ENCODE data around the gene WNT7B. TPM values are rescaled to one million over a fixed set of nuclear protein-coding genes. Genes with fewer than 3 reads are reported as not detected.

The WNT7B gene
- total and polyA plus RNA-seq, 10 of the 15 experiments (the other 5 are each of a cell fraction or from before 2014, with no cell fraction given) = 0.12 TPM; not detected in 9

DNA sequence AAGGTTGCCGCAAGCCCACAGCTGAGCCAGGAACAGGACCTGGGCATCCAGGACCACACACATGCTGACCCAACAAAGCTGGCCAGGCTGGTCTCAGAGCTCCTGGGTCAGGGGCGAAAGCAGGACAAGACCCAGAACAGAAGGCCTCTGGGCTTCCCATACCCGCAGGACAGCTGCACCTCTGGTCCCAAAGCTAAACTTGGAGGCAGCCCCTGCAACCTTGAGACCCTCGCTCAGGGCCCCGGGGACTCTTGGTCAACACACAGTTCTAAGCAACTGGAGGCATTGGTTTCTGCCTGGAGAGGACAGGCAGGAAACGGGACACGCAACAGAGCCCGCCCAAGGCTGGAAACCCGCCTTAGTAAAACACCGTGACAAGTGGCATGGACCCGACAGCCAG lies 11.4 kb downstream of the WNT7B start:
- 59% methylated on average over 11 of the region's 11 CpGs for WGBS (ENCODE audit: insufficient coverage, insufficient replicate concordance, low lambda C conversion rate, missing lambda C conversion rate)

More for the DNA sequence above, 11.4 kb downstream of the WNT7B start:
- no peak for FAIRE-seq
- Histone ChIP-seq H3K79me2 (ENCODE audit: control insufficient read depth, insufficient read depth, low read length) (no peaks in the 10 kb centered on the region), H3K4me1 (ENCODE audit: control insufficient read depth, insufficient read depth, low read length) (no peaks in the 10 kb centered on the region), H2AFZ (ENCODE audit: control insufficient read depth, low read depth, low read length) (no peak overlapping the region), H3K4me2 (ENCODE audit: control insufficient read depth, insufficient read depth) (no peak overlapping the region), H3K36me3 (ENCODE audit: control insufficient read depth in 2 of 2, insufficient read depth in 2 of 2, low read length in 1 of 2) (no peaks in the 10 kb centered on the region), H3K27ac (ENCODE audit: control insufficient read depth, insufficient read depth) (no peak overlapping the region), H3K27me3 (replicated peaks in 1 of 2; ENCODE audit: control insufficient read depth in 2 of 2, insufficient read depth in 2 of 2, low read length in 1 of 2) (peaks cover 0 to 8% of the 10 kb centered on the region in 2 experiments; a peak in 2 of 4 replicates), H4K20me1 (ENCODE audit: control insufficient read depth, insufficient read depth) (no peaks in the 10 kb centered on the region), H3K9me3 (replicated peaks; ENCODE audit: control insufficient read depth, insufficient read depth, low read length) (no peaks in the 10 kb centered on the region), H3K4me3 (no peak overlapping the region), H3K9ac (ENCODE audit: control insufficient read depth, insufficient read depth, low read length) (no peak overlapping the region)
- in situ Hi-C loops (cut with MboI) (loop anchor here (5.0 to 25.0 kb wide), 2 partner anchors 323 to 1053 kb away; no protein-coding TSS in a partner anchor), intact Hi-C loops (cut with micrococcal nuclease; ENCODE audit: unreplicated experiment) (no loop called here)
- ChIA-PET CTCF (no interaction called here), RAD21 (ENCODE audit: unreplicated experiment) (no interaction called here), POLR2A (no interaction called here), SMC1A (ENCODE audit: uncharacterized antibody, unreplicated experiment) (no interaction called here)
- ATAC-seq = no peak
- no peak for DNase-seq (ENCODE audit: low read depth, low spot score)
- BruUV-seq (replicated peaks) = no TSS peak
- TF ChIP-seq STAT1 (conservative IDR thresholded peaks at IDR 0.05) = no peak
- TF ChIP-seq, protein P1, sequence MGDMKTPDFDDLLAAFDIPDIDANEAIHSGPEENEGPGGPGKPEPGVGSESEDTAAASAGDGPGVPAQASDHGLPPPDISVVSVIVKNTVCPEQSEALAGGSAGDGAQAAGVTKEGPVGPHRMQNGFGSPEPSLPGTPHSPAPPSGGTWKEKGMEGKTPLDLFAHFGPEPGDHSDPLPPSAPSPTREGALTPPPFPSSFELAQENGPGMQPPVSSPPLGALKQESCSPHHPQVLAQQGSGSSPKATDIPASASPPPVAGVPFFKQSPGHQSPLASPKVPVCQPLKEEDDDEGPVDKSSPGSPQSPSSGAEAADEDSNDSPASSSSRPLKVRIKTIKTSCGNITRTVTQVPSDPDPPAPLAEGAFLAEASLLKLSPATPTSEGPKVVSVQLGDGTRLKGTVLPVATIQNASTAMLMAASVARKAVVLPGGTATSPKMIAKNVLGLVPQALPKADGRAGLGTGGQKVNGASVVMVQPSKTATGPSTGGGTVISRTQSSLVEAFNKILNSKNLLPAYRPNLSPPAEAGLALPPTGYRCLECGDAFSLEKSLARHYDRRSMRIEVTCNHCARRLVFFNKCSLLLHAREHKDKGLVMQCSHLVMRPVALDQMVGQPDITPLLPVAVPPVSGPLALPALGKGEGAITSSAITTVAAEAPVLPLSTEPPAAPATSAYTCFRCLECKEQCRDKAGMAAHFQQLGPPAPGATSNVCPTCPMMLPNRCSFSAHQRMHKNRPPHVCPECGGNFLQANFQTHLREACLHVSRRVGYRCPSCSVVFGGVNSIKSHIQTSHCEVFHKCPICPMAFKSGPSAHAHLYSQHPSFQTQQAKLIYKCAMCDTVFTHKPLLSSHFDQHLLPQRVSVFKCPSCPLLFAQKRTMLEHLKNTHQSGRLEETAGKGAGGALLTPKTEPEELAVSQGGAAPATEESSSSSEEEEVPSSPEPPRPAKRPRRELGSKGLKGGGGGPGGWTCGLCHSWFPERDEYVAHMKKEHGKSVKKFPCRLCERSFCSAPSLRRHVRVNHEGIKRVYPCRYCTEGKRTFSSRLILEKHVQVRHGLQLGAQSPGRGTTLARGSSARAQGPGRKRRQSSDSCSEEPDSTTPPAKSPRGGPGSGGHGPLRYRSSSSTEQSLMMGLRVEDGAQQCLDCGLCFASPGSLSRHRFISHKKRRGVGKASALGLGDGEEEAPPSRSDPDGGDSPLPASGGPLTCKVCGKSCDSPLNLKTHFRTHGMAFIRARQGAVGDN (IDR thresholded peaks at IDR 0.05) = no peak
- no peak for TF ChIP-seq IRF3 (IDR thresholded peaks at IDR 0.05)
- TF ChIP-seq NBN (IDR thresholded peaks at IDR 0.05) = no peak
- TF ChIP-seq ESRRA (IDR thresholded peaks at IDR 0.05; ENCODE audit: low read length) = no peak
- TF ChIP-seq, protein P2, sequence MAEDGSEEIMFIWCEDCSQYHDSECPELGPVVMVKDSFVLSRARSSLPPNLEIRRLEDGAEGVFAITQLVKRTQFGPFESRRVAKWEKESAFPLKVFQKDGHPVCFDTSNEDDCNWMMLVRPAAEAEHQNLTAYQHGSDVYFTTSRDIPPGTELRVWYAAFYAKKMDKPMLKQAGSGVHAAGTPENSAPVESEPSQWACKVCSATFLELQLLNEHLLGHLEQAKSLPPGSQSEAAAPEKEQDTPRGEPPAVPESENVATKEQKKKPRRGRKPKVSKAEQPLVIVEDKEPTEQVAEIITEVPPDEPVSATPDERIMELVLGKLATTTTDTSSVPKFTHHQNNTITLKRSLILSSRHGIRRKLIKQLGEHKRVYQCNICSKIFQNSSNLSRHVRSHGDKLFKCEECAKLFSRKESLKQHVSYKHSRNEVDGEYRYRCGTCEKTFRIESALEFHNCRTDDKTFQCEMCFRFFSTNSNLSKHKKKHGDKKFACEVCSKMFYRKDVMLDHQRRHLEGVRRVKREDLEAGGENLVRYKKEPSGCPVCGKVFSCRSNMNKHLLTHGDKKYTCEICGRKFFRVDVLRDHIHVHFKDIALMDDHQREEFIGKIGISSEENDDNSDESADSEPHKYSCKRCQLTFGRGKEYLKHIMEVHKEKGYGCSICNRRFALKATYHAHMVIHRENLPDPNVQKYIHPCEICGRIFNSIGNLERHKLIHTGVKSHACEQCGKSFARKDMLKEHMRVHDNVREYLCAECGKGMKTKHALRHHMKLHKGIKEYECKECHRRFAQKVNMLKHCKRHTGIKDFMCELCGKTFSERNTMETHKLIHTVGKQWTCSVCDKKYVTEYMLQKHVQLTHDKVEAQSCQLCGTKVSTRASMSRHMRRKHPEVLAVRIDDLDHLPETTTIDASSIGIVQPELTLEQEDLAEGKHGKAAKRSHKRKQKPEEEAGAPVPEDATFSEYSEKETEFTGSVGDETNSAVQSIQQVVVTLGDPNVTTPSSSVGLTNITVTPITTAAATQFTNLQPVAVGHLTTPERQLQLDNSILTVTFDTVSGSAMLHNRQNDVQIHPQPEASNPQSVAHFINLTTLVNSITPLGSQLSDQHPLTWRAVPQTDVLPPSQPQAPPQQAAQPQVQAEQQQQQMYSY (CRISPR knock-in tag; IDR thresholded peaks at IDR 0.05) = no peak
- TF ChIP-seq RUNX3 (IDR thresholded peaks at IDR 0.05; ENCODE audit: low read length) = no peak
- no peak for TF ChIP-seq SMARCA5 (IDR thresholded peaks at IDR 0.05)
- TF ChIP-seq TBL1XR1 (IDR thresholded peaks at IDR 0.05; ENCODE audit: low read depth, low read length) = no peak
- TF ChIP-seq JUND (IDR thresholded peaks at IDR 0.05; ENCODE audit: low read depth, low read length) = no peak
- TF ChIP-seq TAF1 (IDR thresholded peaks at IDR 0.05; ENCODE audit: borderline replicate concordance, low read depth, low read length) = no peak
- TF ChIP-seq TCF12 (IDR thresholded peaks at IDR 0.05; ENCODE audit: low read depth, low read length) = no peak
- TF ChIP-seq MTA2 (IDR thresholded peaks at IDR 0.05; ENCODE audit: low read depth) = no peak
- TF ChIP-seq, protein P3, sequence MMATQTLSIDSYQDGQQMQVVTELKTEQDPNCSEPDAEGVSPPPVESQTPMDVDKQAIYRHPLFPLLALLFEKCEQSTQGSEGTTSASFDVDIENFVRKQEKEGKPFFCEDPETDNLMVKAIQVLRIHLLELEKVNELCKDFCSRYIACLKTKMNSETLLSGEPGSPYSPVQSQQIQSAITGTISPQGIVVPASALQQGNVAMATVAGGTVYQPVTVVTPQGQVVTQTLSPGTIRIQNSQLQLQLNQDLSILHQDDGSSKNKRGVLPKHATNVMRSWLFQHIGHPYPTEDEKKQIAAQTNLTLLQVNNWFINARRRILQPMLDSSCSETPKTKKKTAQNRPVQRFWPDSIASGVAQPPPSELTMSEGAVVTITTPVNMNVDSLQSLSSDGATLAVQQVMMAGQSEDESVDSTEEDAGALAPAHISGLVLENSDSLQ (IDR thresholded peaks at IDR 0.05) = no peak
- TF ChIP-seq SREBF1 (IDR thresholded peaks at IDR 0.05; ENCODE audit: low read length) = no peak
- no peak for TF ChIP-seq ATF7 (IDR thresholded peaks at IDR 0.05; ENCODE audit: low read depth)
